Progenitor cell of endocrine pancreas (in vitro differentiated cells): ENCODE measurements around the gene SV2B. TPM values are rescaled to one million over a fixed set of nuclear protein-coding genes. Genes with fewer than 3 reads are reported as not detected.

Experiments
- DNase-seq: peaks from one replicate; pipeline ENCODE4 v3.0.0; 2021; ENCODE audit warnings: low spot score; ENCODE audit not compliant: unreplicated experiment
- H3K27ac Mint-ChIP-seq: 2 replicates; pipeline ENCODE4 v1.8.0; 2021; ENCODE audit warnings: mild to moderate bottlenecking, moderate library complexity, mixed read lengths
- H3K27me3 Mint-ChIP-seq: 2 replicates; pipeline ENCODE4 v1.8.0; 2021; ENCODE audit warnings: mixed read lengths
- H3K36me3 Mint-ChIP-seq: 2 replicates; pipeline ENCODE4 v1.8.0; 2022; ENCODE audit warnings: mixed read lengths; ENCODE audit not compliant: insufficient read depth
- H3K4me1 Mint-ChIP-seq: 2 replicates; pipeline ENCODE4 v1.8.0; 2021; ENCODE audit warnings: low read depth, mixed read lengths
- H3K4me3 Mint-ChIP-seq: 2 replicates; pipeline ENCODE4 v1.8.0; 2021; ENCODE audit warnings: low read depth, mild to moderate bottlenecking, moderate library complexity, mixed read lengths
- H3K9me3 Mint-ChIP-seq: 2 replicates; pipeline ENCODE4 v1.8.0; 2021; ENCODE audit warnings: low read depth, mixed read lengths
- CTCF ChIP-seq: fragments of 200-600 bp; sonication (generic); IDR thresholded peaks from one replicate; pipeline ENCODE4 v1.5.0; 2021; ENCODE audit warnings: antibody characterized with exemption, mild to moderate bottlenecking; ENCODE audit not compliant: unreplicated experiment
- total RNA-seq: library from RNA; stranded (reverse); gene quantifications from 2 replicates; pipeline ENCODE4 v1.2.1, GENCODE V29; 2021

SV2B gene
- total RNA-seq, 1 donor from 2014 or later = 19.9 TPM

GRCh38 chr15:91318931-91319330 is 218.9 kb downstream of the SV2B start:
- Mint-ChIP-seq H3K36me3 (no peaks in the 10 kb centered on the region), H3K4me1 (peaks cover 6% of the 10 kb centered on the region), H3K27ac (no peak overlapping the region), H3K9me3 (no peaks in the 10 kb centered on the region), H3K27me3 (no peaks in the 10 kb centered on the region), H3K4me3 (no peak overlapping the region)
- TF ChIP-seq CTCF = no peak
- DNase-seq = no peak

- Mint-ChIP-seq H3K4me1 (peaks cover 6% of the 10 kb centered on the region), H3K9me3 (peaks cover 2% of the 10 kb centered on the region), H3K27ac (no peak overlapping the region), H3K4me3 (no peak overlapping the region), H3K36me3 (no peaks in the 10 kb centered on the region), H3K27me3 (no peaks in the 10 kb centered on the region)
- no peak for DNase-seq
- no peak for TF ChIP-seq CTCF
Observed at GRCh38 chr15:91319371-91320059, 219.5 kb downstream of the SV2B start.

GRCh38 chr15:91320101-91320500 is 220.0 kb downstream of the SV2B start:
- H3K36me3 Mint-ChIP-seq = no peaks in the 10 kb centered on the region
- no peak overlapping the region for H3K4me3 Mint-ChIP-seq
- H3K27me3 Mint-ChIP-seq = no peaks in the 10 kb centered on the region
- H3K4me1 Mint-ChIP-seq = peaks cover 6% of the 10 kb centered on the region
- DNase-seq = no peak
- no peak overlapping the region for H3K27ac Mint-ChIP-seq
- no peak for TF ChIP-seq CTCF
- H3K9me3 Mint-ChIP-seq = peaks cover 2% of the 10 kb centered on the region

GRCh38 chr15:91329914-91330313 is 229.9 kb downstream of the SV2B start:
- H3K4me1 Mint-ChIP-seq = no peaks in the 10 kb centered on the region
- no peaks in the 10 kb centered on the region for H3K36me3 Mint-ChIP-seq
- no peak overlapping the region for H3K27ac Mint-ChIP-seq
- H3K27me3 Mint-ChIP-seq = no peaks in the 10 kb centered on the region
- no peak overlapping the region for H3K4me3 Mint-ChIP-seq
- peaks cover 3% of the 10 kb centered on the region for H3K9me3 Mint-ChIP-seq
- no peak for DNase-seq
- TF ChIP-seq CTCF = no peak

- no peaks in the 10 kb centered on the region for H3K36me3 Mint-ChIP-seq
- DNase-seq = no peak
- no peaks in the 10 kb centered on the region for H3K27me3 Mint-ChIP-seq
- no peak overlapping the region for H3K27ac Mint-ChIP-seq
- H3K9me3 Mint-ChIP-seq = no peaks in the 10 kb centered on the region
- H3K4me3 Mint-ChIP-seq = no peak overlapping the region
- H3K4me1 Mint-ChIP-seq = no peaks in the 10 kb centered on the region
- TF ChIP-seq CTCF = no peak
Observed at GRCh38 chr15:91331581-91331980, 231.5 kb downstream of the SV2B start.
